ENCODE data around the gene PDE6D.

DNA sequence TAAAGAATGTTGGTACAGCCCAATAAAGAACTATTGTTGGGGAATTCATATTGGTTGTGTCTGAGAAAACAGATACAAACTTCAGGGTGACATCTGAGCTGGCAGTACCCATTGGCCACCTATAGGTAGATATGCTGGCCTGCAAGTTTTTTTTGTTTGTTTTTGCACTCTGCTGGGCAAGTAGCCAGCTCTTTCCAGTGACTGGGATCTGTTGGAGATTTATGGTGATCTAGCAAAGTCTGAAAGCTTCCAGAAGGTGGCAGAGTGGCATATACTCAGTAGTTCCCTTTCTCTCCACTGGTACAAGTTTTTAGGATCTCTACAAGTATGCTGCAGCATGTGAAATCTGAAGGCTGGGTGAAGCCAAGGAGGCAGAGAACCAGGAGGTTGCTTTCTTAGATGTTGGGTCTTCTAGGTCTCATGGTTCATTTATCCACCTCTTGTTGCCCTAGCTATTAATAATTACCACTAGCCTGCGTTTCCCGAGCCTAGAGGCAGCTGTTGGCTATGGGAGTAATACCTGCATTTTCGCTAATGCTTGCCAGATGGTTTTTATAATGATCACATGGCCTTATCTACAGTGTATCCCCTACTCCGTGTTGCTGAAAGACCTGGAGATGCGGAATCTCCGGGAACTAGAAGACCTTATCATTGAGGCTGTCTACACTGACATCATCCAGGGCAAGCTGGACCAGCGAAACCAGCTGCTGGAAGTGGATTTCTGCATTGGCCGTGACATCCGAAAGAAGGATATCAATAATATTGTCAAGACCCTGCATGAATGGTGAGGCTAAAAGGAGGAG is 14.6 kb upstream of the PDE6D start:
- TF ChIP-seq, protein P1, sequence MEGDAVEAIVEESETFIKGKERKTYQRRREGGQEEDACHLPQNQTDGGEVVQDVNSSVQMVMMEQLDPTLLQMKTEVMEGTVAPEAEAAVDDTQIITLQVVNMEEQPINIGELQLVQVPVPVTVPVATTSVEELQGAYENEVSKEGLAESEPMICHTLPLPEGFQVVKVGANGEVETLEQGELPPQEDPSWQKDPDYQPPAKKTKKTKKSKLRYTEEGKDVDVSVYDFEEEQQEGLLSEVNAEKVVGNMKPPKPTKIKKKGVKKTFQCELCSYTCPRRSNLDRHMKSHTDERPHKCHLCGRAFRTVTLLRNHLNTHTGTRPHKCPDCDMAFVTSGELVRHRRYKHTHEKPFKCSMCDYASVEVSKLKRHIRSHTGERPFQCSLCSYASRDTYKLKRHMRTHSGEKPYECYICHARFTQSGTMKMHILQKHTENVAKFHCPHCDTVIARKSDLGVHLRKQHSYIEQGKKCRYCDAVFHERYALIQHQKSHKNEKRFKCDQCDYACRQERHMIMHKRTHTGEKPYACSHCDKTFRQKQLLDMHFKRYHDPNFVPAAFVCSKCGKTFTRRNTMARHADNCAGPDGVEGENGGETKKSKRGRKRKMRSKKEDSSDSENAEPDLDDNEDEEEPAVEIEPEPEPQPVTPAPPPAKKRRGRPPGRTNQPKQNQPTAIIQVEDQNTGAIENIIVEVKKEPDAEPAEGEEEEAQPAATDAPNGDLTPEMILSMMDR (IDR thresholded peaks at IDR 0.05), result peak in 3 of 6 experiments; percentile 58 to 68 (median 62)
- TF ChIP-seq POLR2A (IDR thresholded peaks at IDR 0.05), result no peak
